Astrocyte of the hippocampus (primary cell): ENCODE measurements around the gene RAD51AP2.
"Not testable (repeated sequence)": the region's sequence is repeated elsewhere in the genome, so short reads cannot be mapped to it uniquely, and the experiment has no call there.

Experiments
- DNase-seq: peaks from one replicate; pipeline ENCODE4 v3.0.0; 2011; ENCODE audit warnings: low read depth, low spot score

The RAD51AP2 gene

GRCh38 chr2:17518212-17519154 is at the start of gene RAD51AP2:
Gene RAD51AP2, minus strand, starts transcription at chr2:17518440. Its CDS starts 25 bp downstream, at chr2:17518415.
- DNase-seq, result peak; percentile 93

- DNase-seq, result not testable (repeated sequence)
These were observed 47.5 kb upstream of the RAD51AP2 start for GRCh38 chr2:17565726-17566125.

GRCh38 chr2:17558878-17559277 is 40.6 kb upstream of the RAD51AP2 start:
- no peak for DNase-seq

- no peak for DNase-seq
These were observed 39.8 kb upstream of the RAD51AP2 start for GRCh38 chr2:17558053-17558452.

- no peak for DNase-seq
These were observed 39.4 kb upstream of the RAD51AP2 start for GRCh38 chr2:17557596-17557995.

GRCh38 chr2:17555150-17555549 is 36.9 kb upstream of the RAD51AP2 start:
- DNase-seq, result no peak

GRCh38 chr2:17550907-17551306 is 32.7 kb upstream of the RAD51AP2 start:
- DNase-seq, result no peak

GRCh38 chr2:17547737-17548136 is 29.5 kb upstream of the RAD51AP2 start:
- no peak for DNase-seq

- DNase-seq, result no peak
These were observed 29.0 kb upstream of the RAD51AP2 start for GRCh38 chr2:17547237-17547636.

GRCh38 chr2:17545680-17546613 is 27.7 kb upstream of the RAD51AP2 start:
- no peak for DNase-seq

GRCh38 chr2:17544256-17544655 is 26.0 kb upstream of the RAD51AP2 start:
- DNase-seq, result peak; percentile 17

- DNase-seq, result no peak
These were observed 25.6 kb upstream of the RAD51AP2 start for GRCh38 chr2:17543848-17544247.

- DNase-seq, result no peak
These were observed 25.0 kb upstream of the RAD51AP2 start for GRCh38 chr2:17543131-17543660.

GRCh38 chr2:17542471-17542870 is 24.2 kb upstream of the RAD51AP2 start:
- no peak for DNase-seq

- DNase-seq, result peak; percentile 10
These were observed 23.3 kb upstream of the RAD51AP2 start for GRCh38 chr2:17541531-17541950.

GRCh38 chr2:17540813-17541530 is 22.7 kb upstream of the RAD51AP2 start:
- peak; percentile 21 for DNase-seq

- peak; percentile 98 for DNase-seq
These were observed 22.0 kb upstream of the RAD51AP2 start, which contains the start of gene VSNL1 for GRCh38 chr2:17540093-17540812. Gene VSNL1, plus strand, starts transcription at chr2:17540696. Its CDS starts 51,379 bp downstream, at chr2:17592075.

- DNase-seq, result peak; percentile 77
These were observed 21.4 kb upstream of the RAD51AP2 start for GRCh38 chr2:17539611-17540092.

GRCh38 chr2:17538844-17539554 is 20.8 kb upstream of the RAD51AP2 start:
- peak; percentile 93 for DNase-seq
